Calu3 (cell line): ENCODE measurements around the gene FTO. TPM values are rescaled to one million over a fixed set of nuclear protein-coding genes. Genes with fewer than 3 reads are reported as not detected.
A peak's percentile ranks its signal among the peaks of the same experiment; 100 is the strongest.

Source experiments
- BruUV-seq: library from RNA; stranded (reverse); fragments of 400-500 nt; replicated peaks from 2 replicates; lab custom pipeline; 2021; lab: Mats Ljungman, UMichigan
- CTCF ChIA-PET: fragments of 300-600 bp; sonication (Branson Sonifier 250); formaldehyde crosslinking; loops from one replicate; lab custom pipeline; 2022; ENCODE audit warnings: antibody characterized with exemption; lab: Charles Lee
- DNase-seq: peaks from one replicate; pipeline ENCODE4 v3.0.0; 2022
- H3K27ac Mint-ChIP-seq: one replicate; pipeline ENCODE4 v1.8.0; 2022; ENCODE audit warnings: mixed read lengths; ENCODE audit not compliant: unreplicated experiment
- H3K27me3 Mint-ChIP-seq: one replicate; pipeline ENCODE4 v1.8.0; 2022; ENCODE audit warnings: mixed read lengths; ENCODE audit not compliant: unreplicated experiment
- H3K36me3 Mint-ChIP-seq: one replicate; pipeline ENCODE4 v1.8.0; 2022; ENCODE audit warnings: mild to moderate bottlenecking, moderate library complexity, mixed read lengths; ENCODE audit not compliant: insufficient read depth, unreplicated experiment
- H3K4me1 Mint-ChIP-seq: one replicate; pipeline ENCODE4 v1.8.0; 2022; ENCODE audit warnings: mild to moderate bottlenecking, low read depth, mixed read lengths; ENCODE audit not compliant: unreplicated experiment
- H3K4me3 Mint-ChIP-seq: one replicate; pipeline ENCODE4 v1.8.0; 2022; ENCODE audit warnings: mild to moderate bottlenecking, low read depth, moderate library complexity, mixed read lengths; ENCODE audit not compliant: unreplicated experiment
- H3K9me3 Mint-ChIP-seq: one replicate; pipeline ENCODE4 v1.8.0; 2022; ENCODE audit warnings: low read depth, mixed read lengths; ENCODE audit not compliant: unreplicated experiment
- intact Hi-C: fragments of 100-400 bp; cut with micrococcal nuclease; formaldehyde crosslinking; loops from one replicate; pipeline ENCODE4 v1.10.0; 2022; ENCODE audit not compliant: unreplicated experiment
- total RNA-seq: library from RNA; stranded (reverse); gene quantifications from 2 replicates; pipeline ENCODE4 v1.2.3, GENCODE V29; 2022
- TF ChIP-seq, protein P1 (sequence below): fragments of 200-600 bp; IDR thresholded peaks from one replicate; pipeline ENCODE4 v1.8.0; 2022; ENCODE audit warnings: antibody characterized with exemption; ENCODE audit not compliant: unreplicated experiment

The FTO gene
- total RNA-seq, 1 experiment from 2014 or later = 68.9 TPM

DNA sequence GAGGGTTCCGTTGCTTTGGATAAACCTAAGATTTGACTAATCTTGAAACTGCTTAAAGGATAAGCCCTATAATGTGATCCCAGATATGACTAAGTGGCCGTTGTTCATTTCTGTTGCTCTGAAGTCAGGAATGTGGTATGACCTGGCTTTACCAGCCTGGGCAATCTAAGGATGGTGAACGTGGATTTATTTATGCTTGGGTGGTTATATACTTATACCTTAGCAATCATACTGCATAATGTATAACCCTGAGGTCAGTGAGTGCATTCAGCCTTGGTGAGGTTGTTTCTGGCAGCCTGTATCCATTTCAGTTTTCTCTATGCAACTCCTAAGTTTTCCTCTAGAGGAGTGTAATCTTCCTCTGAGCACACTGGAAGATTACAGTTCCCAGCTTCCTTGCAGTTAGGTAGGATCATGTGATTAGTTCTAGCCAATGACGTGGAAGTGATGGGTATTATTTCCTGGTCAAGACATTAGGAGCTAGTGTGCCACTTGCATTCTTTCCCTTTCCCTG lies 41.9 kb downstream of the FTO start:
- Mint-ChIP-seq H3K4me1 (peaks cover 65% of the 10 kb centered on the region), H3K27ac (peak overlapping the region; percentile 90), H3K36me3 (peaks cover 13% of the 10 kb centered on the region), H3K27me3 (no peaks in the 10 kb centered on the region), H3K4me3 (peak overlapping the region; percentile 52), H3K9me3 (peaks cover 6% of the 10 kb centered on the region)
- BruUV-seq = no TSS peak
- intact Hi-C loops = no loop called here
- CTCF ChIA-PET = interaction anchor here (2.8 to 4.0 kb wide), 2 partner anchors 10 to 30 kb away, joined by 13 to 70 read pairs; no protein-coding TSS in a partner anchor
- peak; percentile 43 for DNase-seq
- TF ChIP-seq, protein P1, sequence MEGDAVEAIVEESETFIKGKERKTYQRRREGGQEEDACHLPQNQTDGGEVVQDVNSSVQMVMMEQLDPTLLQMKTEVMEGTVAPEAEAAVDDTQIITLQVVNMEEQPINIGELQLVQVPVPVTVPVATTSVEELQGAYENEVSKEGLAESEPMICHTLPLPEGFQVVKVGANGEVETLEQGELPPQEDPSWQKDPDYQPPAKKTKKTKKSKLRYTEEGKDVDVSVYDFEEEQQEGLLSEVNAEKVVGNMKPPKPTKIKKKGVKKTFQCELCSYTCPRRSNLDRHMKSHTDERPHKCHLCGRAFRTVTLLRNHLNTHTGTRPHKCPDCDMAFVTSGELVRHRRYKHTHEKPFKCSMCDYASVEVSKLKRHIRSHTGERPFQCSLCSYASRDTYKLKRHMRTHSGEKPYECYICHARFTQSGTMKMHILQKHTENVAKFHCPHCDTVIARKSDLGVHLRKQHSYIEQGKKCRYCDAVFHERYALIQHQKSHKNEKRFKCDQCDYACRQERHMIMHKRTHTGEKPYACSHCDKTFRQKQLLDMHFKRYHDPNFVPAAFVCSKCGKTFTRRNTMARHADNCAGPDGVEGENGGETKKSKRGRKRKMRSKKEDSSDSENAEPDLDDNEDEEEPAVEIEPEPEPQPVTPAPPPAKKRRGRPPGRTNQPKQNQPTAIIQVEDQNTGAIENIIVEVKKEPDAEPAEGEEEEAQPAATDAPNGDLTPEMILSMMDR = no peak

- peaks cover 4% of the 10 kb centered on the region for H3K9me3 Mint-ChIP-seq
- no peak for DNase-seq
- CTCF ChIA-PET = interaction anchor here (0.7 to 8.4 kb wide), 3 partner anchors 8 to 203 kb away, joined by 3 to 70 read pairs (median 7); no protein-coding TSS in a partner anchor
- no peaks in the 10 kb centered on the region for H3K36me3 Mint-ChIP-seq
- H3K4me1 Mint-ChIP-seq = peaks cover 40% of the 10 kb centered on the region
- TF ChIP-seq, protein P1 = no peak
- no peaks in the 10 kb centered on the region for H3K27me3 Mint-ChIP-seq
- no peak overlapping the region for H3K27ac Mint-ChIP-seq
- H3K4me3 Mint-ChIP-seq = no peak overlapping the region
- intact Hi-C loops = no loop called here
- no TSS peak for BruUV-seq
Observed at GRCh38 chr16:53752560-53752959, 48.6 kb downstream of the FTO start.

DNA sequence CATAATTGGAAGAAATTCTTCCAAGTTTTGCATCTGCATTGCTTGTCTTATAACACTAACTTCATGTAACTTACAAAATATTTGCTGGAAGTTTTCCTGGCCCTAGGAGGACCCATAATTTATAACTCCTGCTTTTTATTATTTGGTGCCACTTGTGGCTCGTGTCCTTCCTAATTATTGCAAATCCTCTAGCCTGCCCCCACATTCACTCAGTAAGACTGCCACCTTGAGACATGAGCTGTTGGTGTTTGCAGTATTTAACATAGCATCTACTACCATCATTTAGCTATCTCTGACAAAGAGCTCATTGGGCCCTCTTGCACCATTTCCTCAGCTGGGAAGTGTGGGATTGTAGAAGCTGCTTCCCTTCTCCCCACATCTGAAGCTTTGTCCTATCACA lies 49.5 kb downstream of the FTO start:
- CTCF ChIA-PET = interaction anchor here (0.6 to 8.4 kb wide), 4 partner anchors 9 to 204 kb away, joined by 3 to 70 read pairs (median 6); no protein-coding TSS in a partner anchor
- H3K27me3 Mint-ChIP-seq = no peaks in the 10 kb centered on the region
- H3K27ac Mint-ChIP-seq = no peak overlapping the region
- TF ChIP-seq, protein P1 = no peak
- intact Hi-C loops = no loop called here
- no peak overlapping the region for H3K4me3 Mint-ChIP-seq
- H3K9me3 Mint-ChIP-seq = no peaks in the 10 kb centered on the region
- H3K36me3 Mint-ChIP-seq = no peaks in the 10 kb centered on the region
- no TSS peak for BruUV-seq
- peaks cover 45% of the 10 kb centered on the region for H3K4me1 Mint-ChIP-seq
- DNase-seq = no peak

DNA sequence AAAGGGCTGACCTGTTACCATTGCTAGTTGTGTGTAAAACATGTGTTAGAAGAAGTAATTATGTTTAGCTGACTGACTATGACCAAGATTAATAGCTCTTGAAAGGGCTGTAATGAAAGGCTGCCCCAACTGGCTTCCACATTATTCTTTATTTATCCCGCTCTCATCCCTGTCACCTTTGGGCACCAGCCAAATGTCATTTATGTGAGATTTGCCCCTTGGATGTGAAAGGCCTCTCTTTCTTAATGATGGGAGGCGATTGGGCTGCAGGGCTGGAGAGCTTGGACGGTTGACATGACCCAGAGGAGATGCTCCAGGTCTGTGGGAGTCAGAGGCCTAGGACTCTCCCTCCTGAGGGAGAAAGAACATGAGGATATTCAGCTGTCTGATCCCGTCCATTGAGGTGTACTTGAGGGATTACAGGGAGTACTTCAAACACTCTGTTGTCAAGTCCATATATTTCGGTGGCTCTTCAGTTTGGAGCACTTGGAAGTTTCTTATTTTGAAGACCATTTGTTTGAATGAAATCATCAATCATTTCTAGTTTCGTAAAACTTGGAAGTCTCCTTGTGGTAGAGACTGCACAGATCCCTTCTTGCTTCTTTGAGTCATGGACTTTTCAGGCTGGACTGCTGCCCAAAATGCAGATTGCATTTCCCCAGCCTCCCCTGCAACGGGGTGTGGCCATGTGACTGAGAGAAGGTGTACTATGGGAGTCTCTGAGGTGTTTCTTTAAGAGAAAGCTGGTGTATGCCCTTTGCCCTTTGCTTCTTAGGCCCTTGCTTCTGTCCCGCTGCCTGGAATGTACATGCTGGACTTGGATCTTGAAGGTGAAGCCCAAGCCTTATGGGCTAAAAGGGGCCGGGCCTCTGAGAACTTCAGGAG lies 51.3 kb downstream of the FTO start:
- Mint-ChIP-seq H3K27me3 (no peaks in the 10 kb centered on the region), H3K27ac (peak overlapping the region; percentile 85), H3K4me3 (peak overlapping the region; percentile 45), H3K4me1 (peaks cover 61% of the 10 kb centered on the region), H3K36me3 (peaks cover 5% of the 10 kb centered on the region), H3K9me3 (peaks cover 2% of the 10 kb centered on the region)
- CTCF ChIA-PET = interaction anchor here (0.9 to 8.4 kb wide), 5 partner anchors 11 to 51 kb away, joined by 3 to 70 read pairs (median 4); partner anchors contain the start of genes FTO and RPGRIP1L
- intact Hi-C loops = loop anchor here (5.0 kb wide), 2 partner anchors 48 to 203 kb away; no protein-coding TSS in a partner anchor
- TF ChIP-seq, protein P1 = no peak
- no TSS peak for BruUV-seq
- peak; percentile 80 for DNase-seq
